GM12892 (cell line): Measurements from ENCODE around the gene ZNF710.

ENCODE experiments used
- DNase-seq: peaks from one replicate; pipeline ENCODE4 v3.0.0; 2011; ENCODE audit not compliant: insufficient read length
- FAIRE-seq: peaks from 2 replicates; lab custom pipeline; 2011; peaks lifted over from hg19 to GRCh38; lab: Jason Lieb, UNC
- POLR2A ChIP-seq: IDR thresholded peaks from 2 replicates; pipeline ENCODE4 v1.6.1; 2011; ENCODE audit warnings: low read depth, low read length, control low read depth
- POLR2AphosphoS5 ChIP-seq: IDR thresholded peaks from 2 replicates; pipeline ENCODE4 v1.6.1; 2011; ENCODE audit warnings: low read depth, low read length, control low read depth
- TAF1 ChIP-seq: IDR thresholded peaks from 2 replicates; pipeline ENCODE4 v1.6.1; 2011; ENCODE audit warnings: low read depth, mild to moderate bottlenecking, control low read depth, low read length, borderline replicate concordance

The ZNF710 gene

DNA sequence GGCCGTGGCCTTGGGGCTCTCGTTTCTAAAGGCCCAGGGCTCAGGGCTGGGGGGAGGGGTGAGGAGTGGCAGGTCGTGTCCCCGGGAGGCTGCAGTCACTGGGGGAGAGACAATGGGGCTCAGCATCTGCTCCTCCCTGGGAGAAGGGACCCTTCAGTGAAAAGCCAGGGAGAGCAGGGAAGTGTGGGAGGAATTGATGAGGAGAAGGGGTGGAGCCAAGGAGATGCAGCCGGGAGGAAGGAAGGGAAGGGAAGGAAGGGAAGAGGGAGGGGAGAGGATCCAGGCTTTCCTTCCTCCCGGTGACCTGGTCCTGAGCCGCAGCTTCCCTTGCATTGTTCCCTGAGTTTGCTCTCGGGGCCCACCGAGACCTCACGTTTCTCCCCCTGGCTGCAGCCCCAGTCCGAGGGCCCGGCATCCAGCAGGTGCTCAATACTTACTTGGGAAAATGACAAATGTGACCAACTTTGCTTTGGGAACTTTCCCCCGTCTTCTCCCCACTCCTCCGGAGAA lies 1.4 kb upstream of the ZNF710 start:
- no peak for DNase-seq
- no peak for FAIRE-seq

GRCh38 chr15:90000186-90001001 lies 730 bp upstream of the ZNF710 start:
- TF ChIP-seq POLR2AphosphoS5 (no peak), TAF1 (no peak), POLR2A (no peak)
- FAIRE-seq: no peak
- peak; percentile 48 for DNase-seq

More for the DNA sequence above, 1.4 kb upstream of the ZNF710 start:
- TF ChIP-seq POLR2AphosphoS5: no peak
- no peak for TF ChIP-seq POLR2A
- TF ChIP-seq TAF1: no peak

- TF ChIP-seq POLR2AphosphoS5 (no peak), POLR2A (0 out of 2 replicates have a peak, but pooled peaks have one; percentile 6), TAF1 (no peak)
- peak; percentile 5 for FAIRE-seq
- peak; percentile 72 for DNase-seq
Observed at GRCh38 chr15:90001683-90002427, 731 bp downstream of the ZNF710 start.

- peak; percentile 35; the same call in 1 of the 2 replicates for TF ChIP-seq POLR2AphosphoS5
- no peak for TF ChIP-seq TAF1
- peak; percentile 42; the same call in 1 of the 2 replicates for TF ChIP-seq POLR2A
- FAIRE-seq: peak; percentile 50
- DNase-seq: peak; percentile 53
Observed at GRCh38 chr15:90002428-90002844, 1.3 kb downstream of the ZNF710 start.

DNA sequence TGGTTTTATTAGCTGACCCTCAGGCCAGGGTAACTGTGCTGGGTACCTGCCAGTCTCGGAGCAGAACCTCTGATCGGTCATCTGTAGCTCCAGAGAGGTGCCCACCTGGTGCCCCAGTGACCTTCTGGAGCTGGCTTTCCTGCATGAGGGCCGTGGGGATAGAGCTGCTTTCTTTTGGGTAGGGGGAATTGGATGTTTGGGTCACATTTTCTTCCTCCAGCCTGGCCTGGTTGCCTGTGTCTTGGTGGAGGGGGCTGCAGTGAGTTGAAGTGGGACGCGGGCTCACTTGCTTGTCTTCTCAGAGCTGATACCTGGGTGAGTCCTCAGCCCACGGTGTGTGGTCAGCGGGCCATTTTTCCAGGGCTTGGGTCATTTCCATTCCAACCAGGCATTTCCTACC lies 2.6 kb downstream of the ZNF710 start:
- peak; percentile 5 for FAIRE-seq
- no peak for DNase-seq

DNA sequence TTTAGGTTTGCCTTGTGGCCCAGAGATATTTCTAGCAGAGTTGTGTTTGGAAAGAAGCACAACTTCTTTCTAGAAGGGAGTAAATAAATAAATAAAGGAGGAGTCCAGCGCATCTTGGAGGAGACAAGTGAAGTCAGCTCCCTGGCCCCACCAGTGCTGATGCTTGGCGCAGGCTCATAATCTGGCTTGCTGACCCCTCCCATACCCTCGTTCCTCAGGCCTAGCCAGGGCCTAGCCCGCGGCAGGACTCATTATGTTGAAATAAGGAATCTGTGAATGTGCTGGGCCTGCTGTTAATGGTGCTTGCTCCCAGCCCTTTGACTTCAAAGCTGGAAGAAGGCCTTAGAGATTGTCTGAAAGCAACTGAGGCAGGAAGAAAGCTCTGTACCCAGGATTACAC lies 3.1 kb downstream of the ZNF710 start:
- DNase-seq: no peak
- no peak for FAIRE-seq
- TF ChIP-seq TAF1 (no peak), POLR2AphosphoS5 (no peak), POLR2A (no peak)

More for the DNA sequence above, 2.6 kb downstream of the ZNF710 start:
- TF ChIP-seq POLR2A: no peak
- TF ChIP-seq TAF1: no peak

DNA sequence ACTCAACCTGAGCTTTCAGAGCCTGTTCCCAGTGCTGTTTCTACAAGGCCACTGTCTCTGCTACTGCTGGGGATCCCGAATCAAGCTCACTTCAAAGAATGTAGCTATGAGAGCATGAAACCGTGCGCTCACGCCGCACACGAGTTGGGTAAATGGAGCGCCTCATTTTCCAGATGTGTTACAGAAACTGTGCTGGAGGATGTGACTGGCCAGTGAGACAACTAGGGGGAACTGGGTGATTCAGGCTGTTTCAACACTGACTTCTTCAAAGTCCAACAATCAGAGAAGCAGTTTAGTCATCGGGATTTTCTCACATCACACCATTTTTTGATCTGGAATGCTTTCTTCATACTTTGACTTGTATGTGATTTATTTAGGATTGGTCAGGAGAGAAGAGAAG lies 3.5 kb downstream of the ZNF710 start:
- no peak for FAIRE-seq
- DNase-seq: no peak
- TF ChIP-seq TAF1 (no peak), POLR2A (no peak), POLR2AphosphoS5 (no peak)

- DNase-seq (no peak), FAIRE-seq (no peak)
- TF ChIP-seq POLR2AphosphoS5 (no peak), POLR2A (no peak), TAF1 (no peak)
Observed at GRCh38 chr15:90006217-90007075, 5.3 kb downstream of the ZNF710 start.

- DNase-seq (no peak), FAIRE-seq (no peak)
- no peak for TF ChIP-seq TAF1
- no peak for TF ChIP-seq POLR2A
- TF ChIP-seq POLR2AphosphoS5: no peak
Observed at GRCh38 chr15:90007076-90007460, 5.9 kb downstream of the ZNF710 start.

GRCh38 chr15:90008607-90009006 lies 7.5 kb downstream of the ZNF710 start:
- DNase-seq (no peak), FAIRE-seq (no peak)
- TF ChIP-seq TAF1: no peak
- TF ChIP-seq POLR2A: no peak
- TF ChIP-seq POLR2AphosphoS5: no peak

GRCh38 chr15:90009301-90010022 lies 8.3 kb downstream of the ZNF710 start:
- DNase-seq: no peak
- no peak for FAIRE-seq
- no peak for TF ChIP-seq POLR2AphosphoS5
